Measurements from ENCODE around the gene EDIL3. TPM values are rescaled to one million over a fixed set of nuclear protein-coding genes. Genes with fewer than 3 reads are reported as not detected.

Gene EDIL3
- total RNA-seq, 2 experiments from 2014 or later: not detected

DNA sequence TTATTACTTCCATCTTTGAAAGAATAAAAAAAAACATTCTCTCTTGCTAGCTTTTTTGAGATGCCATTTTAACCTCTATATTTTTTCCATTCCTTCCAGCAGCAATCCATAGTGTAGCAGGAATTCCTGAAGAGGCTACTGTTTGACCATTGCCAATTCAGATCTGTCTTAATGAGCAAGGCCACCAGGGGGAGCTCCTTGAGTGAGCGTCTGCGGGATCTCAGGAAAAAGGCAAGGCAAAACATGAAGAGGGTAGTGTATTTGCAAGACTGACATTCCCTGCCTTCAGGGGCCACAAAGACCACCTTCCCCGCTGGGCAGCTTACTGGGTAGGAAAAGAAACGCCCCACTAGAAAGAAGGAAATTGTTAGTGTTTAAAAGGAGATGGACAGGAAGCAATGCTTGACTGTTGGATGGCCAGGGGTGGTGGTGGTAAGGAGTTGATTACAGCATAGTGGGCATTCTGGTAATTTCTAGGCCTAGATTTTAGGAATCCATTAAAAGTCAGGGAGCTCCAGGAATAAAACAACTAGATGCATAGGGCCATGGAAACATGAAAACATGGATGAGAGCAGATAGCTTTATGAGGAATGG, 457.4 kb downstream of the EDIL3 start:
- ATAC-seq: no peak
- Mint-ChIP-seq H3K9me3 (ENCODE audit: low read depth) (no peaks in the 10 kb centered on the region), H3K4me1 (no peaks in the 10 kb centered on the region), H3K36me3 (no peaks in the 10 kb centered on the region), H3K4me3 (no peak overlapping the region), H3K27me3 (no peaks in the 10 kb centered on the region), H3K27ac (no peak overlapping the region)
- CTCF ChIA-PET: interaction anchor here (0.9 to 2.7 kb wide), 7 partner anchors 10 to 117 kb away, joined by 3 to 10 read pairs (median 3); no protein-coding TSS in a partner anchor
- no peak for DNase-seq

DNA sequence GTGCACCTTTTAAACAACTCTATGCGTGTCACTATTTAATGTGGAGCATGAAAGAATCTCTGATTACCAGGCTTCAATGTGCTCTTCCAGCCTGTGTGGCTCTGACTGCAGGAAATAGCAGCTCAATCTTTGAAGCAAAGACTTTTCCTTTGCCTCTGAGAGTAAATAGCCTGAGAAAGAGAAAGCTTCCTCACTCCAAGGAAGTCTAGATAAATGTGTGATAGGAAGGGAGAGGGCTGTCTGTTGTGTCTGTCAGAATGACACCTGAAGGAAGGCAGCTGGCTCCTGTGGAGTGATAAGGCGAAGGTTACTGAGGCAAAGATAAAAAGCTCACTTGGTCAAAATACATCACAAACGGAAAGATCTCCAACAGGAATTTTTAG, 458.7 kb downstream of the EDIL3 start:
- Mint-ChIP-seq H3K27ac (no peak overlapping the region), H3K4me1 (no peaks in the 10 kb centered on the region), H3K4me3 (no peak overlapping the region), H3K9me3 (ENCODE audit: low read depth) (no peaks in the 10 kb centered on the region), H3K27me3 (no peaks in the 10 kb centered on the region), H3K36me3 (no peaks in the 10 kb centered on the region)
- ATAC-seq (no peak), DNase-seq (no peak)
- CTCF ChIA-PET: no interaction called here

DNA sequence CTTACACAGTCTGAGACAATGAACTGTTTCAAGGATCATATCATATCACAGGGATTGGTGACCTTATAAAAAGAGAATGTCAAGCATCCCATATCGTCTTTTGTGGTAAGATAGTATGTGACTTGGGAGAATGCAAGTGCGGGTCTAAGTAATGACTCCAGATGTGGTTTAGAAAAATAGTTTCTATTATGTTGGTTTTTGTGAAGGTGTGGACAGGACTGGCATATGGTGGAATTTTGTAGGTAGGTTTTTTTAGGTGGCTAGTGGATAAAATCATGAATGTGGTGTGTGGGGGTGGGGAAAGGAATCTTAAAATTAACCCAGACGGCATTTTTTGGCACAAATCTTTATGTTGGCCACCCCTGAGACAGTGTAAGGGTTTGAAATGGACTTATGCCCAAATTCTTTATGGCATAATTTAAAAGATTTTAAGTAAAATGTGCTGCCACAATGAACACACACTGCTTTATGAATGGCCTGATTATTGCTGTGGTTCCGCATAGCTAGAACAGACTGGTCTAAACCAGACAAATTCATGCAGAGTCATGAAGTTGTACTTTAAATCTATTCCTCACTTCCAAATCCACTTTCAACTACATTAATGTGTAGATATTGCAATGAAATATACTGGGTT, 459.2 kb downstream of the EDIL3 start:
- Mint-ChIP-seq H3K9me3 (ENCODE audit: low read depth) (no peaks in the 10 kb centered on the region), H3K27me3 (no peaks in the 10 kb centered on the region), H3K4me3 (no peak overlapping the region), H3K36me3 (no peaks in the 10 kb centered on the region), H3K27ac (no peak overlapping the region), H3K4me1 (no peaks in the 10 kb centered on the region)
- no peak for DNase-seq
- ATAC-seq: no peak
- CTCF ChIA-PET: no interaction called here

DNA sequence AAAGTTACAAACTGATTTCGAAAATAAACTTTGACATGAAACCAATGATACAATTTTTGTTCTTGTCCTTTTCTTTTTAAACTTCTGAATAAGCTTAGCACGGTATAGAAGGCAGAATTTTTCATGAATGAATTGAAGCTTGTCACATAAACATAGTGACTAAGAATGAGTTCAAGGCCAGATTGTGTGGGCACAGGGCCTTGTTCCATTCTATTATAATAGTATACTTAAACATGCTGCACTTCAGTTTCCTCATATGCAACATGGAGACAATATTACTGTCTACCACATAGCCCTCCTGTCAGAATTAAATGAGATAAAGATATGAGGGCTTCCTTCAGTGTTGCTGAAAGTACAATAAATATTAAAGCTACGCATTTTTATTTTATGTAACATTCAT, 459.8 kb downstream of the EDIL3 start:
- H3K9me3 Mint-ChIP-seq (ENCODE audit: low read depth): no peaks in the 10 kb centered on the region
- ATAC-seq: no peak

DNA sequence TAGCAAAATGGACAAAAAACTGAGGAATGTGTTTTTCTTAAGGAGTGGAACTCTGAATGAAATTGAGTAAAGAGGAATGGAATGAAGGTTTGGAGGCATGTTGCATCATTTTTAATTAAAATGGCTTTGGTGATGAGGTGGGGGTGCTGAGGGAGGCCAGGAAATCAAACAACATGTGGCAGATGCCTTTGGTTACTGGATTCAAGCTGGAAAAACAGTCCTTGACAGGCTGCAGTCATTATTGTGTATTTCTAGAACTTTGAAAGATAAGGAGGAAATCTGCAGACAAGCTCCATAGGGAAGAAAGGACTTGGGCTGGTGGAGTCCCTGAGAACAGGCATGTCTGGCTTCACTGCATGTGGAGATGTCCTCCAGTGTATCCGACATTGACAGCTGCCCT, 460.5 kb downstream of the EDIL3 start:
- DNase-seq: no peak
- ATAC-seq: no peak
- Mint-ChIP-seq H3K4me3 (no peak overlapping the region), H3K9me3 (ENCODE audit: low read depth) (no peaks in the 10 kb centered on the region), H3K4me1 (no peaks in the 10 kb centered on the region), H3K27ac (no peak overlapping the region), H3K27me3 (no peaks in the 10 kb centered on the region), H3K36me3 (no peaks in the 10 kb centered on the region)
- CTCF ChIA-PET: no interaction called here

More for the DNA sequence above, 459.8 kb downstream of the EDIL3 start:
- no peaks in the 10 kb centered on the region for H3K36me3 Mint-ChIP-seq
- H3K4me3 Mint-ChIP-seq: no peak overlapping the region
- no peaks in the 10 kb centered on the region for H3K4me1 Mint-ChIP-seq
- no peak for DNase-seq
- CTCF ChIA-PET: no interaction called here
- no peaks in the 10 kb centered on the region for H3K27me3 Mint-ChIP-seq
- no peak overlapping the region for H3K27ac Mint-ChIP-seq

DNA sequence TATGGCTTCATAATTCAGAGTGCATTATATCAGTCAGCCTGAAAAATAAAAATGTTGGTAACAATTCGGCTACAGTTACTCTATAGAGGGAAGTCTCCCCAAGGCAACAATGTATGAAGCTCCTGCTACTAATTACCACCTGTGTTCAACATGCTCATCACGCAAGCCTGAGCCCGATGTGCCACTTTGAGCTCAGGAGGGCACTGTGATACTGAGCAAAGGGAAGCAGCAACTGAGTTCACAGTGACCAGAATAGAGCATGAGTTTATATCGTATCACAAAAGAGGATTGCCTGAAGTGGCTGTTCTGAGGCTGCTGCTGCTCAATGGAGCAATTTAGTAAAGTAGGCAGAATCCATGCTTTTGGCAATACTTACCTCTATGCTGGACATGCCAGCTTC, 462.0 kb downstream of the EDIL3 start:
- DNase-seq: no peak
- no peaks in the 10 kb centered on the region for H3K9me3 Mint-ChIP-seq (ENCODE audit: low read depth)
- CTCF ChIA-PET: no interaction called here
- no peak for ATAC-seq
- no peaks in the 10 kb centered on the region for H3K36me3 Mint-ChIP-seq
- no peaks in the 10 kb centered on the region for H3K27me3 Mint-ChIP-seq
- no peak overlapping the region for H3K27ac Mint-ChIP-seq
- no peak overlapping the region for H3K4me3 Mint-ChIP-seq
- no peaks in the 10 kb centered on the region for H3K4me1 Mint-ChIP-seq

DNA sequence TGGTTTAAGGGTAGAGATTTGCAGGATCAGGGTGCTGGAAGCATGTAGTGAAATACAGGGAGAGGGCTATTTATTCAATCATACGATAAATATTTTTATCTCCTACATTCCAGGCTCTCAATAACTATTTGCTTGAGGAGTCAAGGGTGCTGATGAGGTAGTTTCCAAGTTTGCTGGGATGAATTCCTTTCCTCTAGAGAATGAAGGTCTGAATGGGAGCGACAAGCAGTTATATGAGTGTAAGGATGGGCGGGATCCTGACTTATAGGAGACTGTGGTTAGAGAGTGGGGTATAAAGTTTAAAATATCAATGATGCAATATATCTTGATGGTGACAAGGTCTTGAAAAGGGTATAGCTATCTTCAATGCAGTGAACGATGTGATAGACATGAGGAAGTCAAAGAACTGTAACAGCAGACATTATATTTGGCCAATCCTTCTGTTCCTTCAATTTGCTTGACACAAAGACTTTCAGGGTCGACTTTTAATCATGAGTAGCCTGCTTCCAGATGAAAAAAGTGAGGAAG, 462.9 kb downstream of the EDIL3 start:
- H3K27ac Mint-ChIP-seq: no peak overlapping the region
- no peaks in the 10 kb centered on the region for H3K4me1 Mint-ChIP-seq
- CTCF ChIA-PET: no interaction called here
- H3K27me3 Mint-ChIP-seq: no peaks in the 10 kb centered on the region
- H3K36me3 Mint-ChIP-seq: no peaks in the 10 kb centered on the region
- H3K4me3 Mint-ChIP-seq: no peak overlapping the region
- ATAC-seq (no peak), DNase-seq (no peak)
- no peaks in the 10 kb centered on the region for H3K9me3 Mint-ChIP-seq (ENCODE audit: low read depth)

DNA sequence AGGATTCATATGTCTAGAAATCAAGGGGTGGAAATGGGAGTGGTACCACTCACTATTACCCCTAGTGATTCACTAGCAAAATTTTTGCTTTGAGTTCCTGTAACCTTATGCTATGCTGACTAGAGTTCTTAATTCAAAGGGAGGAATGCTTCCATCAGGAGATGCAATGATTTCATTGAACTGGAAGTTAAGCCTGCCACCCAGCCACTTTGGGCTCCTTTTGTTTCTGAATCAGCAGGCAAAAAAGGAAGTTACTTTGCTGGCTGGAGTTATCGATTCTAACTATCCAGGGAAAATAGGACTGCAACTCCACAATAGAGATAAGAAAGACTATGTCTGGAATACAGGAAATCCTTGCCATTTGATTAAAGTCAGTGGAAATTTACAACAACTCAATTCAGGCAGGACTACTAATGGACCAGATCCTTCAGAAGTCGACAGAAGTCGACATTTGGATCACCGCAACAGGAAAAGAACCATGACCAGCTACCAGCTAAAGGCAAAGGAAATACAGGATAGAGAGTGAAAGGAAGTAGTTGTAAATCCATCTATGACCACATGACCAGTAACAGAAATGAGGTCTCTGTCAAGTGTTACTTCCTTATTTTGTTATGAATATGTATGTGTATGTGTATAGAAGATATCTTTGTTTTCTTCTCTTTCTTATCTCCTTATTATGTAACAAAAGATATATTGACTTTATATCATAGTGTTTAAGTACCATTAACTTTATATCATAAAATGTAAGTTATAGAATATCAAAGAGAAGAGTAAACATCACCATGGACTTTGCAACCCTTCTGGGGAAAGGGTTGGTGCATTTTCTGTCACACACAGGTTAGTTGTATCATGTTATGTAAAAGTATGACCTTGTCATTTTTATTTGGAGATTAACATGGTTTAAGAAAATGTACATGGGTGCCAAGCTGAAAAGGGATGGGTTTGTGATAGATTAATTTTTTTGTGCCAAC, 465.3 kb downstream of the EDIL3 start:
- ATAC-seq: no peak
- no peaks in the 10 kb centered on the region for H3K4me1 Mint-ChIP-seq
- no peak overlapping the region for H3K4me3 Mint-ChIP-seq
- H3K36me3 Mint-ChIP-seq: no peaks in the 10 kb centered on the region
- H3K27me3 Mint-ChIP-seq: no peaks in the 10 kb centered on the region
- no peaks in the 10 kb centered on the region for H3K9me3 Mint-ChIP-seq (ENCODE audit: low read depth)
- no peak overlapping the region for H3K27ac Mint-ChIP-seq
- CTCF ChIA-PET: no interaction called here
- no peak for DNase-seq

DNA sequence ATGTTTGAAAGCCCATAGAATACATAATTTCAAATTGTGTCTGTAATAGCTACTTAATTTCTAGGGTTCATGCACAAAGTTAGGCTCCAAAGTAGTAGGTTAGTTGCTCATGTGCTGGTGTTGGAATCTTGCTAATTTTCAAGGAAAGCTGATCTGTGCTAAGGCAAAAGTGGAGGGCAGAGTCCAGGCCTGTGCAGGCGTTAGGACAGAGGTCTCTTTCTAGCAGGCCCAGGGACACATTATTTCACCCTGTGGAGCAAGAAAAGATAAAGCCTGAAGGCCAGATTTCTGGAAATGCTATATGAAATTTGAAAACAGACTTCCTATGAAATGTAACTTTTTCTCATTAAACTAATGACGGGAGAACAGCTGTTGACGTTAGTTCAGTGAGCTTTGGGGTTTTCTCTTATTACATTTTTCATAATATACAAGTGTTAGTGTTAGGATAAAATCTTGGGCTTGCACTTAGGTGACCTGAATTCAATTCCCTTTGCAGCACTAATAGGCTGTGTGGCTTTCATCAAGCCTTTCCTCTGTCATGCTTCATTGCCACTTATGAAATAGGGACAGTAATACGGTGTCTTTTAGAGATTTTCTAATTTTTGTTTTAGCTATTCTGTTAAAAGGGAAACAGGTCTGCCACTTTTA, 467.3 kb downstream of the EDIL3 start:
- H3K4me1 Mint-ChIP-seq: no peaks in the 10 kb centered on the region
- H3K9me3 Mint-ChIP-seq (ENCODE audit: low read depth): no peaks in the 10 kb centered on the region
- H3K36me3 Mint-ChIP-seq: no peaks in the 10 kb centered on the region
- H3K4me3 Mint-ChIP-seq: no peak overlapping the region
- ATAC-seq (no peak), DNase-seq (no peak)
- CTCF ChIA-PET: interaction anchor here (2.3 kb wide), 1 partner anchor 10 kb away, joined by 10 read pairs; no protein-coding TSS in a partner anchor
- no peaks in the 10 kb centered on the region for H3K27me3 Mint-ChIP-seq
- H3K27ac Mint-ChIP-seq: no peak overlapping the region

DNA sequence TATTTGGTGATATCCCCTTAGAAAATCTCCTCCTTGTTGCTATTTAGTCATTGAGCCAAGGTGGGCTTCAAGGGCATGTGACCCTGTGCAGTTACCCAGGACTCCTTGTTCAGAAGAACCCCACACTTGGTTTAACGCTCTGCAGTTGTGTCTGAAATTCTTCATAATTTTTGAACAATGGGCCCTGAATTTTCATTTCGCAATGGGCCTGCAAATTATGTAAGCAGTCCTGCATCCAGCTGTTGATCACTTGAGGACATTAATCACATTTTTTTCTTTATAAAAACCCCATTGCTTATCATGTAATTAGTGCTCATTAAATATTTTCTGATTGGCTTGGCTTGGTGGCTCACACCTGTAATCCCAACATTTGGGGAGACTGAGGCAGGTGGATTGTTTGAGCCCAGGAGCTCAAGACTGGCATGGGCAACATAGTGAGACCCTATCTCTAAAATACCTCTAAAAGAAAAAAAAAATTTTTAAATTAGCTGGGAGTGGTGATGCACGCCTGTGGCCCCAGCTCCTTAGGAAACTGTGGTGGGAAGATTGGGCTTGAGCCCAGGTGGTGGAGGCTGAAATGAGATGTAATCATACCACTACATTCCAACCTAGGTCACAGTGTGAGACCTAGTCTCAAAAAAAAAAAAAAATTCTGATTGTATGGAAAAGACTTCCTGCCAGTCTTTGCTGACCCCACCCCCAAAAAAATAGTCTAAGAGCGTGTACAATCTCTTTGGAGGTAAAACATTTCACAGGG, 469.8 kb downstream of the EDIL3 start:
- no peak overlapping the region for H3K4me3 Mint-ChIP-seq
- no peaks in the 10 kb centered on the region for H3K27me3 Mint-ChIP-seq
- CTCF ChIA-PET: interaction anchor here (1.1 kb wide), 1 partner anchor 12 kb away, joined by 3 read pairs; no protein-coding TSS in a partner anchor
- DNase-seq (no peak), ATAC-seq (no peak)
- H3K9me3 Mint-ChIP-seq (ENCODE audit: low read depth): no peaks in the 10 kb centered on the region
- H3K27ac Mint-ChIP-seq: no peak overlapping the region
- H3K36me3 Mint-ChIP-seq: no peaks in the 10 kb centered on the region
- no peaks in the 10 kb centered on the region for H3K4me1 Mint-ChIP-seq

DNA sequence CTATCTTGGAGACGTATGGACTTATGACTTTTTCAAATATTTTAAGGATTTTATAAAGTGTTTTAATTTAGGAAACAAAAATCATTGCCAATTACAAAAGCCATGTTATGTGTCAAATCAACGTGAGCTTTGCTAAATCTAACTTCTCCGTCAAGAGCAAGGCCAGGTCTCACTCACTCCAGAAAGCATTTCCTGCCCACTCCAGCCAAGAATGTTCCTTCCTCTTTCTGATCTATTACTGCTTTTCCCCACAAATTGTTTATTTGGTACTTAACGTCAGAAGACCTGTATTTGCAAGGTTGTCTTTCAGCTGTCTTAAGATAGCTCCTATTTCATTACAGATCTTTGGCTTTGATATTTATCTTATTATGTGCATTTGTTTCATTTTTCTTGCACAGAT, 470.5 kb downstream of the EDIL3 start:
- no peak for DNase-seq
- no peaks in the 10 kb centered on the region for H3K9me3 Mint-ChIP-seq (ENCODE audit: low read depth)
- H3K4me3 Mint-ChIP-seq: no peak overlapping the region
- no peak overlapping the region for H3K27ac Mint-ChIP-seq
- no peak for ATAC-seq
- no peaks in the 10 kb centered on the region for H3K27me3 Mint-ChIP-seq
- H3K36me3 Mint-ChIP-seq: no peaks in the 10 kb centered on the region
- no peaks in the 10 kb centered on the region for H3K4me1 Mint-ChIP-seq
- CTCF ChIA-PET: interaction anchor here (1.1 kb wide), 1 partner anchor 13 kb away, joined by 3 read pairs; no protein-coding TSS in a partner anchor

DNA sequence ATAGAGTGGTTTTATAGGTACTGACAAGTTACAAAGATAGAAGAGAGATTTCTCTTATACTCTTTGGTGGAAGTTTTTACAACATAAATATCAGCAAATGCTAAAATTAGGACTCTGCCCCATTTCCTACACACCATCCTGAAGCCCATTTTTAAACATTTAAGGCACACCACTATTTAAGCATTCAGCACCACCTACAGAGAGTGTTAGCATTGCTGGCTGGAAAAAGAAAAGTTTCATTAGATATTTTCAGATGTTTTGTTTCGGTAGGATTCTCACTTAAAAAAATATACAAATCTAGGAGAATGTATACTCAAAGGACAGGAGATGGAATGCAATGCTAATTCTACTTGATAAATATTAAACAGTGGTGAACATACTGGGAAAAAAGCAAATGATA, 471.1 kb downstream of the EDIL3 start:
- no peaks in the 10 kb centered on the region for H3K36me3 Mint-ChIP-seq
- H3K4me1 Mint-ChIP-seq: no peaks in the 10 kb centered on the region
- CTCF ChIA-PET: interaction anchor here (1.1 kb wide), 1 partner anchor 14 kb away, joined by 3 read pairs; no protein-coding TSS in a partner anchor
- no peaks in the 10 kb centered on the region for H3K9me3 Mint-ChIP-seq (ENCODE audit: low read depth)
- H3K27ac Mint-ChIP-seq: no peak overlapping the region
- no peak overlapping the region for H3K4me3 Mint-ChIP-seq
- ATAC-seq: no peak
- H3K27me3 Mint-ChIP-seq: no peaks in the 10 kb centered on the region
- no peak for DNase-seq
